ENCODE results near the gene KRT4. TPM values are rescaled to one million over a fixed set of nuclear protein-coding genes. Genes with fewer than 3 reads are reported as not detected.

The KRT4 gene
- total and polyA plus RNA-seq, 12 donors, result 2.5 TPM; not detected in 11

DNA sequence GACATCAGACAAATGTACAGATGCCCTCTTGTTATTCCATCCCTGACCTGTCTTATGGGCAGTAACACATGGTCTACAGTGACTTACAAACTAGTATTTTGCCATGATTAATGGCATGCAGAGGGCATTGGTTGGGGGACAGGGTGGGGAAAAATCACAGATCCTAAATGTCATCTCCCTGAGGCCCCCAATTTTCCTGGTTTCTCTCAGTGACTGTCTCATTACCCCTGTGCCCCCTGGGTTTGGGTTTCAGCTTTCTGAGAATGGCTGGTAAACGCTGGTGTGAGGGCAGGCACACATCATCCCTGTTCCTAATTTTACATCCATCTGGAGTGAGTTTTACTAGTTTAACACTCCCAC lies 46.9 kb downstream of the KRT4 start:
- Histone ChIP-seq H3K27me3 (peaks cover 0 to 13% (median 0%) of the 10 kb centered on the region in 7 donors), H3K4me1 (no peaks in the 10 kb centered on the region), H3K36me3 (no peaks in the 10 kb centered on the region), H3K9me3 (peaks cover 0 to 4% (median 0%) of the 10 kb centered on the region in 11 donors), H3K27ac (no peak overlapping the region), H3K4me3 (no peak overlapping the region)
- TF ChIP-seq CTCF (IDR thresholded peaks at IDR 0.05), result no peak
- DNase-seq (no peak), ATAC-seq (no peak)
- intact Hi-C loops (cut with DNase I), result no loop called here
- WGBS, 2 donors, result 74 to 86% methylated on average over 1 of the region's 1 CpG

GRCh38 chr12:52766351-52767019 lies 47.4 kb downstream of the KRT4 start:
- Histone ChIP-seq H3K27me3 (peaks cover 0 to 12% (median 0%) of the 10 kb centered on the region in 7 donors), H3K36me3 (no peaks in the 10 kb centered on the region), H3K4me1 (no peaks in the 10 kb centered on the region), H3K27ac (no peak overlapping the region), H3K4me3 (no peak overlapping the region), H3K9me3 (peaks cover 0 to 9% (median under 1%) of the 10 kb centered on the region in 11 donors)
- TF ChIP-seq CTCF (IDR thresholded peaks at IDR 0.05), result no peak
- DNase-seq, result no peak
- ATAC-seq, result no peak
- intact Hi-C loops (cut with DNase I), result no loop called here
- 85 to 91% methylated on average over 5 of the region's 5 CpGs for WGBS, 2 donors

- Histone ChIP-seq H3K27ac (no peak overlapping the region), H3K9me3 (peaks cover 0 to 17% (median 3%) of the 10 kb centered on the region in 11 donors), H3K27me3 (peaks cover 0 to 11% (median 0%) of the 10 kb centered on the region in 7 donors), H3K4me1 (no peaks in the 10 kb centered on the region), H3K36me3 (no peaks in the 10 kb centered on the region), H3K4me3 (no peak overlapping the region)
- intact Hi-C loops (cut with DNase I), result no loop called here
- 50 to 60% methylated on average over 1 of the region's 1 CpG for WGBS, 2 donors
- ATAC-seq, result no peak
- TF ChIP-seq CTCF (IDR thresholded peaks at IDR 0.05), result no peak
- DNase-seq, result no peak
Measured at GRCh38 chr12:52765702-52766101, 48.2 kb downstream of the KRT4 start.

GRCh38 chr12:52763991-52764390 lies 49.9 kb downstream of the KRT4 start:
- Histone ChIP-seq H3K36me3 (no peaks in the 10 kb centered on the region), H3K4me1 (no peaks in the 10 kb centered on the region), H3K4me3 (no peak overlapping the region), H3K27me3 (peaks cover 0 to 9% (median 0%) of the 10 kb centered on the region in 7 donors), H3K27ac (no peak overlapping the region), H3K9me3 (peaks cover 0 to 25% (median 7%) of the 10 kb centered on the region in 11 donors)
- ATAC-seq (no peak), DNase-seq (no peak)
- 67 to 78% methylated on average over 2 of the region's 2 CpGs for WGBS, 2 donors
- TF ChIP-seq CTCF (IDR thresholded peaks at IDR 0.05), result no peak
- intact Hi-C loops (cut with DNase I), result no loop called here

All from heart right ventricle (tissue), 16 donors.